GM18858 (cell line): Measurements from ENCODE around the gene ARL9.

Source experiments
- ATAC-seq: cut with Tn5 transposase; IDR thresholded peaks from one replicate; pipeline ENCODE4 v1.9.1; 2021; ENCODE audit not compliant: unreplicated experiment

ARL9 gene

DNA sequence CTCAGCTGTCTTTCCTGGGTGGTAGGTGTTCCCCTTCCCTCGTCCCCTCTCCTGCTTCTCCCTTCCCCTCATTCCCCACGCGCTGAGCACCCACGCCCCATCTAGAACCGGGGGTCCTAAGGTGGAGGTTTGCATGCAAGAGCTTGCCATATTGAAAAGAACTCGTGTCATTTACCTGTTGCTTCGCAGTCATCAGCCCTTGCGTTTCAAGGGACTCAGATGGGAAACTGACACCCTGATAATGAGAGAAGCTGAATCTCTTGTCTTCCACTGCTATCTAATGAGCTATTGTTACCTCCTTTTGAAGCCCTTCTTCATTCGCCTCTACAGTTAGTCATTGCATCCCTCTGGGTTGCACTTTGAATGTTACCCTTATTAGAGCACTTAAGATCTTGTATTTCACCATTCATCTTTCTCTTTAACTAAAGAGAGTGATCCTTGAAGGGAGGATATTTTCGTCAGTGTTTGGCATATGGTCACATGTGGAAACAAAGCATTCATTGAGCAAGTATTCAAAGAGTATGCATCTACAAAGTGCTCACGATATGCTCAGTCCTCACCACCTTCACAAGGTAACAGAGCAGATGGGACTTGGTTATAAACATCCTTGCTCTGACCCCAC is 25.7 kb downstream of the ARL9 start:
- ATAC-seq: no peak

DNA sequence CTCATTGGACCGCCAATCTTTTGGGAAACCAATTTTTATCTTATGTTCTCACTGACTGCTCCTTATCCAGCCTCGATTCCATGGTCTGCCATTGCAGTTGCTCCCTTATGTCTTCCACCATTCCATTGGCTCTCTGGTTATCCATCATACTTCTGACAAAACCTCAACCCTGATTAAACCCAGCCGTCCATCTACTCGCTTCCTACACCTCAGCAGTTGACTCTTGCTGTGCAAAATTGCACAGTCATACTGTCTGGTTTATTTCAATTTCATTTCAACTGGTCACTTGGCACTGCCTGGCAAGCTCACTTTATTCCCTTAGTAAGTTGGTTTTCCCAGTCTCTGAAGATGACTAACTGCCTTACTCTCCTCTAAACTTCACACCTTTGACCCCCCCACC is 26.2 kb downstream of the ARL9 start:
- ATAC-seq: no peak

DNA sequence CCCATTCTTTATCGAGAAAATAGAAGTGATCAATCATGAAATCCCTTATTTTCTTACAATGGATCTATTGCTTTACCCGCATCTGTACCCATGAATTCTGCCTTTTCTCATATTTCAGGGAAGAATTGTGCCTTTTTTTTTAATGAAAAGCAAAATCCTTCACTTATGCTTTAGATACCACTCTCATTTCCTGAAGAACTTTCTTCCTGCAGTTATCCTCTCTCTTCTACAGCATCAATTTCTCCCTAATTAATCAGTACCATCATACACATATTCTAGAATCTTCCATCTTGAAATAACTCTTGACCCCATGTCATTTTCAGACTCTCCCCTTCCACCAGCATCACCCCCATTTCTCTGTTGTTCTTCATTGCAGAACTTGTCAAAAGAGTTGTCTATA is 26.6 kb downstream of the ARL9 start:
- ATAC-seq: no peak

DNA sequence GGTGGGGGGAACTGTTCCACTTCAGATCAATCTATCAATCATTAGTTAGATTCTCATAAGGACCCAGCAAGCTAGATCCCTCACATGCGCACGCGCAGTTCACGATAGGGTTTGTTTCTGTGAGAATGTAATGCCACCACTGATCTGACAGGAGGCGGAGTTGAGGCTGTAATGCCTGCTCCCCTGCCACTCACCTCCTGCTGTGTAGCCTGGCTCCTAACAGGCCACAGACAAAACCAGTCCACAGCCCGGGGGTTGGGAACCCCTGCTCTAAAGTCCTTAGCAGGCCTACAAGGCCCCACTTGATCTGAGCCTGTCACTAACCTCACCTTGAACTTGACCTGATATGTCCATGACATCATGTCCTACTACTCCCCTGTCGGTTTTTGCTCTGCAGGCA is 30.3 kb downstream of the ARL9 start:
- no peak for ATAC-seq

DNA sequence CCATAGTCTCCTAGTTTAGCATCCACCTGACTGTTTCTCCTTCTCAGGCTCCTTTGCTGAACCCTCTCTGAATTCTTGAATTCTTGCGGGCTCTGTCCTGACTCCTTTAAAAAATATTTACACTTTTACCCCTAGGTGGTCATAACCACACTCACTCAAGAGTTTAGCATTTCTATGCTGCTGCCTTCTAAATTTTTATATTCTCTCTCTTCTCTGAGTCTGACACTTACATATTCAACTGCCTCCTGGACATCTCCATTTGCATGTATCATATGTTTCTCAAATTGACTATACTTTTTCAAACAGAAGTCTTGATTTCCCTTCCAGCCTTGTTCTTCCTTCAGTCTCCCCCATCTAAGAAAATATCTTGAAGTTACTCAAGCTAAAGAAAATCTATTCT is 31.6 kb downstream of the ARL9 start:
- ATAC-seq: no peak

DNA sequence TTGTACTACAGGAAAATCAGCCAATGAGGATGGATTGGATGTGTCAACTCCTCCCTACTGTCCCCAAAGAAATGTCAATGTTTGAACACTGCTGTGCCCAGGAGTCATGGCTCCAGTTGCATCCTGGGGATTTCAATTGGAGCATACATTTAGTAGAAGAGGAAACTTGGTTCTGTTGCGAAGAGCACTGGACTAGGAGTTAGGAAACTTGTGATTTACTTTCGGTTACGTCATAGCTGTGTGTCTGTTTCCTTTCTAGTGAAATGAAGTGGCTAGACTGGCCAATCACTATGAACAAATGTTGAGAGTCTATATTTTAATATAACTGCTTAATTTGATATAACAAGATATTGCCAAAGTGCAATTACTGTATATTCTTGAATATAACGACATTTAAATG is 35.2 kb downstream of the ARL9 start:
- ATAC-seq: no peak

DNA sequence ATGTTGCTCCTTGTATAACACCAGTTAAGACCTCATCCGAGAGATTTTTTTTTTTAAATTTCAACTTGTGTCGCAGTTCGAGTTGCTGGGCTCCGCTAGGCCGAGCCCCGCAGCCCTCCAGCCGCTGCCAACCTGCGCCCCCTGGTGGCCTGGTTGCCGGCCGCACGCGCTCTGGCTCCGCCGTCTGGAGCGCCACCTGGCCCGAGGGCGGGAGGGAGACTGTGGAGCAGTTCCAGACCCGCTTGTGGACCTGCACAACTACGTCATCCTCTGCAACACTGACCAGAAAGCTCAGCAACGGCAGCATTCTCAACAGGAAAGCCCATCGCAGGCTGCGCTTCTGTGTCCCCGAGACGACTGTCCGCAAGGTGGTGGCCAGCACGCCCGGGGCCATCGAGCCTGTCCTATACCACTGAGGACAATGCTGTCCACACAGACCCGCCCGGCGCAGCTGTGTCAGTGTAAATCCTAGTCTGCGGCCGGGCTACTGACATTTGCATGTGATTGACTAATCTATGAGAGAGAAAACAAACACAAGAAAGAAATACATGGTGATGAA is 39.1 kb downstream of the ARL9 start:
- peak; percentile 94 for ATAC-seq

DNA sequence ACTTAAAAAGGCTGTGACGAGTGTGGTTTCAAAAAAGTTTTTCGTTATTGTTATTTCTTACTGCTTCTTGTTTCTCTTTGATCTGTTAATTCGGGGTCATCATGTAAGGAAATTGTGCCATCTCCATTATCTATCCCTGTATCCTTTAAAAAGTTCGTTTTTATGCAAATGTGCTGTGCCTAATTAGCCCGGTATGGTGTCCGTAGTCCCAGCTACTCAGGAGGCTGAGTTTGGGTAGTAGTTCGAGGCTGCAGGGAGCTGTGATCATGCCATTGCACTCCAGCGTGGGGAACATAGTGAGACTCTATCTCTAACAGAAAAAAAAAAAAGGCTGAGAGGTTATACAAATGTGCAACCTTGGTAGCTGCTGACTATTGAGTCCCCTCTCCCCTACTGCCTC is 45.1 kb downstream of the ARL9 start:
- no peak for ATAC-seq

DNA sequence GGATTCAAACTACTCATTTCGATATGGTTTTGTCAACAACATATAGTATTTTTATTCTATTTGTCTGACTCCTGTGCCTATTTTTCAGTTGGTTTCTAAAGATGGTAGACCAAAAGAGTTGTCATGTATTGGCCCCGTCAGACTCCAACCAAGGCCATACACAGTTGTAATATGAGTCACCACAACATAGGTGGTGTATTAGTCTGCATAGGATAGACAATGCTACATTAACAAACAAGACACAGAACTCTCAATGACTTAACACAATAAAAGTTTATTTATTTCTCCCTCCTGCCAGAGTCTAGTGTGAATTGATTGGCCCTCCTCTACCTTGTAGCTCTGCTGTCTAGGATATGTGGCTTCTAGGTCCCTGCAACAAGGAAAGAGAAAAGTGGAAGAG is 45.9 kb downstream of the ARL9 start:
- no peak for ATAC-seq

DNA sequence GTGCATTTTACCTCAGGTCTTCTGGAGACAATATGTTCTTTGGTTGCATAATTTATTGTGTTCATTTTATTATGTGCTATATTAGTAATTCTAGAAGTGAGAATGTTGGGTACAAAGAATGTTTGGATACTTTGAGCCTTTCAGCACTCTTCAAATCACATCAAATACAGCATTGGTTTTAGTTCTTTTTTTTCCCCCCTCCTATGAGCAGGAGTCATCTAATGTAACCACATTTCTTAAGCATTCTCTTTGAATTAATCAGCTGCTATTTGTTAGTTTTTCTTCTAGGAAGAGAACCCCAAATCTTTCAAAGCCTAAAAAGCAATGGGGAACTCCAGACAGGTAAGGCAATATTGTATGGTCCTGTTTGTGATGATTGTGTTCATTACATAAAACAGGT is 46.7 kb downstream of the ARL9 start:
- ATAC-seq: no peak

DNA sequence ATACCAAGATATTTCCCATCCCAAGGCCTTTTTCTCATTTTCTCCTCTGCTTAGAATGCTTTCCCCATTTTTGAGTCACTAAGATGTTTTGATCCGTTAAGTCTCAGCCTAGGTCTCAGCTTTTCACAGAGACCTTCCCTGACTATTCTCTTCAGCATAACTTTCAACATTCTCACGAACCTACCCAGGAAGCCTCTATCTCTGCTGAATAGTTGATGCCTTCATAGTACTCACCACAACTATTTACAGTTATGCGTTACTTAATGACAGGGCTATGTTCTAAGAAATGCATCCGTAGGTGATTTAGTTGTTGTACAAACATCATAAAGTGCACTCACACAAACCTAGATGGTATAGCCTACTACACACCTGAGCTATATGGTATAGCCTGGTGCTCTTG is 64.5 kb downstream of the ARL9 start:
- no peak for ATAC-seq
